Mesendoderm (in vitro differentiated cells): ENCODE data around the gene GRB2.
A peak's percentile ranks its signal among the peaks of the same experiment; 100 is the strongest.

Experiments
- DNase-seq: peaks from one replicate; pipeline ENCODE4 v3.0.0; 2013
- H2AK5ac ChIP-seq: 2 replicates; pipeline ENCODE4 v1.6.1; 2013; ENCODE audit warnings: low read length, inconsistent platforms
- H2BK120ac ChIP-seq: 2 replicates; pipeline ENCODE4 v1.6.1; 2013; ENCODE audit warnings: low read depth, mild to moderate bottlenecking, low read length, moderate library complexity, mixed read lengths
- H2BK15ac ChIP-seq: replicated peaks from 2 replicates; pipeline ENCODE4 v1.6.1; 2013; ENCODE audit warnings: low read depth, mild to moderate bottlenecking, moderate library complexity
- H2BK5ac ChIP-seq: 2 replicates; pipeline ENCODE4 v1.6.1; 2013; ENCODE audit warnings: low read length, inconsistent platforms
- H3K18ac ChIP-seq: 2 replicates; pipeline ENCODE4 v1.6.1; 2013; ENCODE audit warnings: mild to moderate bottlenecking, low read length, mixed read lengths
- H3K23ac ChIP-seq: one replicate; pipeline ENCODE4 v1.6.1; 2013; ENCODE audit warnings: low read length
- H3K27ac ChIP-seq: 2 replicates; pipeline ENCODE4 v1.5.1; 2013; ENCODE audit warnings: low read depth, mild to moderate bottlenecking, inconsistent platforms, low read length, moderate library complexity
- H3K27me3 ChIP-seq: 2 replicates; pipeline ENCODE4 v1.6.1; 2013; ENCODE audit warnings: low read length, control low read depth, mild to moderate bottlenecking, inconsistent platforms; ENCODE audit not compliant: insufficient read depth, poor library complexity
- H3K36me3 ChIP-seq: 2 replicates; pipeline ENCODE4 v1.6.1; 2013; ENCODE audit warnings: low read length, inconsistent platforms; ENCODE audit not compliant: control insufficient read depth, insufficient read depth
- H3K4ac ChIP-seq: one replicate; pipeline ENCODE4 v1.6.1; 2013; ENCODE audit warnings: low read depth, mild to moderate bottlenecking, low read length, moderate library complexity
- H3K4me1 ChIP-seq: 2 replicates; pipeline ENCODE4 v1.6.1; 2013; ENCODE audit warnings: low read depth, low read length, inconsistent platforms; ENCODE audit not compliant: control insufficient read depth
- H3K4me2 ChIP-seq: 2 replicates; pipeline ENCODE4 v1.6.1; 2013; ENCODE audit warnings: low read length
- H3K4me3 ChIP-seq: 2 replicates; pipeline ENCODE4 v1.5.1; 2013; ENCODE audit warnings: mild to moderate bottlenecking, low read length
- H3K56ac ChIP-seq: one replicate; pipeline ENCODE4 v1.6.1; 2013; ENCODE audit warnings: low read length
- H3K79me1 ChIP-seq: 2 replicates; pipeline ENCODE4 v1.6.1; 2013; ENCODE audit warnings: low read length, inconsistent platforms
- H3K79me2 ChIP-seq: 2 replicates; pipeline ENCODE4 v1.6.1; 2013; ENCODE audit warnings: mild to moderate bottlenecking, low read length; ENCODE audit not compliant: control insufficient read depth, insufficient read depth
- H3K9ac ChIP-seq: 2 replicates; pipeline ENCODE4 v1.6.1; 2013; ENCODE audit warnings: low read length, inconsistent platforms
- H4K5ac ChIP-seq: one replicate; pipeline ENCODE4 v1.6.1; 2013; ENCODE audit warnings: low read length
- H4K8ac ChIP-seq: one replicate; pipeline ENCODE4 v1.6.1; 2013; ENCODE audit warnings: low read depth, mild to moderate bottlenecking, control low read depth, low read length, moderate library complexity
- WGBS: extraction: QIAGEN DNeasy Blood & Tissue Kit; methylation state at CpG from one replicate; pipeline ENCODE4 v1.1.7; 2013; ENCODE audit warnings: low lambda C conversion rate, missing lambda C conversion rate; ENCODE audit not compliant: insufficient coverage; ENCODE audit errors: extremely low coverage; 5-methylcytosine and 5-hydroxymethylcytosine counted together

The GRB2 gene

GRCh38 chr17:75331671-75332070 lies 73.8 kb downstream of the GRB2 start:
- no peak overlapping the region for H3K4ac ChIP-seq
- no peak overlapping the region for H4K8ac ChIP-seq
- H3K4me2 ChIP-seq: no peak overlapping the region
- H3K18ac ChIP-seq: no peak overlapping the region
- no peak overlapping the region for H2BK120ac ChIP-seq
- no peak overlapping the region for H2AK5ac ChIP-seq
- H3K79me1 ChIP-seq: peaks cover 12% of the 10 kb centered on the region
- H4K5ac ChIP-seq: no peak overlapping the region
- H3K23ac ChIP-seq: no peak overlapping the region
- no peak overlapping the region for H3K9ac ChIP-seq
- no peak overlapping the region for H3K56ac ChIP-seq
- H3K36me3 ChIP-seq: peaks cover 2% of the 10 kb centered on the region
- no peak overlapping the region for H2BK5ac ChIP-seq
- no peak overlapping the region for H3K27ac ChIP-seq
- no peak for DNase-seq
- H3K79me2 ChIP-seq: peaks cover 12% of the 10 kb centered on the region
- H2BK15ac ChIP-seq: no peak overlapping the region
- WGBS: no CpG with 5 or more reads among the region's 6 CpGs
- no peak overlapping the region for H3K4me3 ChIP-seq
- peaks cover 5% of the 10 kb centered on the region for H3K4me1 ChIP-seq
- H3K27me3 ChIP-seq: no peaks in the 10 kb centered on the region

DNA sequence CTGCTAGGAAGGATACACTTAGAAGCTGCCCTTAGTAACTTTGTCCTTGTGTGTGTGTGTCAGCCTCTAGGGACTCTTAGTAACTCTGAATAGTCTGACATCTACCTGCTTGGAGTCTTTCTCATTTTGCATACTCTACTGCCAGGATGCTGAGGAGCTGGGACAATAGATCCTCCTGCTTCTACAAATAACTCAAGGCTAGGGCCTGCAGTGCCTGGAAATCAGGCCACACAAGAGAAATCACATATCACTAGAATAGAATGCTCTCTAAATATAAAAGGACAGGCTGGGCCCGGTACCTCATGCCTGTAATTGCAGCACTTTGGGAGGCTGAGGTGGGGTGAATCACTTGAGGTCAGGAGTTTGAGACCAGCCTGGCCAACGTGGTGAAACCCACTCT lies 77.7 kb downstream of the GRB2 start:
- DNase-seq: no peak
- Histone ChIP-seq H3K79me1 (peaks cover 5% of the 10 kb centered on the region), H3K27ac (no peak overlapping the region), H3K9ac (no peak overlapping the region), H4K5ac (no peak overlapping the region), H4K8ac (no peak overlapping the region), H2BK15ac (no peak overlapping the region), H3K23ac (no peak overlapping the region), H3K56ac (no peak overlapping the region), H3K36me3 (peaks cover 3% of the 10 kb centered on the region), H2BK120ac (no peak overlapping the region), H2AK5ac (no peak overlapping the region), H3K79me2 (peaks cover 3% of the 10 kb centered on the region), H3K4me3 (no peak overlapping the region), H2BK5ac (no peak overlapping the region), H3K27me3 (no peaks in the 10 kb centered on the region), H3K4me2 (no peak overlapping the region), H3K4ac (no peak overlapping the region), H3K4me1 (peaks cover 3% of the 10 kb centered on the region), H3K18ac (no peak overlapping the region)
- no CpG with 5 or more reads among the region's 2 CpGs for WGBS

- Histone ChIP-seq H3K27ac (no peak overlapping the region), H3K9ac (peak overlapping the region; percentile 51), H3K36me3 (peaks cover 6% of the 10 kb centered on the region), H3K27me3 (no peaks in the 10 kb centered on the region), H2BK120ac (no peak overlapping the region), H4K5ac (no peak overlapping the region), H3K4me1 (peaks cover 3% of the 10 kb centered on the region), H3K79me2 (peaks cover 3% of the 10 kb centered on the region), H3K23ac (peak overlapping the region; percentile 4), H3K18ac (no peak overlapping the region), H3K4me2 (no peak overlapping the region), H3K79me1 (peaks cover 5% of the 10 kb centered on the region), H2BK5ac (peak overlapping the region; percentile 50), H2BK15ac (no peak overlapping the region), H3K4me3 (no peak overlapping the region), H3K56ac (peak overlapping the region; percentile 31), H4K8ac (no peak overlapping the region), H2AK5ac (no peak overlapping the region), H3K4ac (no peak overlapping the region)
- DNase-seq: peak; percentile 51
- no CpG with 5 or more reads among the region's 5 CpGs for WGBS
Observed at GRCh38 chr17:75326226-75326848, 79.1 kb downstream of the GRB2 start.

DNA sequence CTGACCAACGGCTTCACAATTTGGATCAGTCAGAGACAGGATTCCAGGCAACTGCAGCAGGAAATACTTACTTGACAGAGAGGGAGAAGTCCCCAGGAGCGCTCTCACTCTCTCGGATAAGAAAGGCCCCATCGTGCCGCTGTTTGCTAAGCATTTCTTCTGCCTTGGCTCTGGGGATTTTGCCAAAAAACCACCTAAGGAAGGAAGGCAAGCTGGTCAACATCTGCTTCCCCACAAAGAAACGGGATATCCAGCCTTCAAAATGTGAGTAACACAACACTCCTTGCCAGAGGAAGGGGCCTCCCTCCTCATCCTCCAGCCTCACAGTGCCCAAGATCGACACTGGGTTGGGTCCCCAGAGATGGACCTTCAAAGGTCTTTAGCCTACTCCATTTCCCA lies 79.7 kb downstream of the GRB2 start:
- Histone ChIP-seq H3K79me2 (peaks cover 2% of the 10 kb centered on the region), H3K18ac (no peak overlapping the region), H4K8ac (no peak overlapping the region), H2BK15ac (no peak overlapping the region), H3K36me3 (peaks cover 5% of the 10 kb centered on the region), H3K4me1 (peaks cover 3% of the 10 kb centered on the region), H2BK120ac (no peak overlapping the region), H3K4me3 (no peak overlapping the region), H2AK5ac (no peak overlapping the region), H3K9ac (no peak overlapping the region), H3K4ac (no peak overlapping the region), H2BK5ac (no peak overlapping the region), H3K27me3 (no peaks in the 10 kb centered on the region), H4K5ac (no peak overlapping the region), H3K27ac (no peak overlapping the region), H3K4me2 (no peak overlapping the region), H3K79me1 (peaks cover 3% of the 10 kb centered on the region), H3K23ac (no peak overlapping the region), H3K56ac (no peak overlapping the region)
- WGBS: no CpG with 5 or more reads among the region's 7 CpGs
- DNase-seq: no peak

DNA sequence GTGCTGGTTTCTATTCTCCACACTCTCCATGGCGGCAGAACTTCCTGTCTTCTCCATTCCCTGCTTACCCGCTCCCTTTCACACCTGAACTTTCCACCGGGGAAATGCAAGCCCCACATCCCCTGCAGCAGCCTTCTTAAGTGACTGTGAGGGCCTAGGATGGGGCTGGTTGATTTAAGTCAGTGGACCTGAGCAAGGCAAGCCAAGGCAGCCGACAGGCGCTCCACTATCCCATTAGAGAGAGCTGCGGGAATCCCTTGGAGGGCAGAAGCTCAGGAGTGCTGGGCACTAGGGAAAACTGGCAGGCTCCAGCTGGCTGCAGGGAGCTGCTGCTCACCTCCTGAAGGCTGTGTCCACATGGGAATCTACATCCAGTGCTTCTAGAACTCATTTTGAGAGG lies 80.1 kb downstream of the GRB2 start:
- Histone ChIP-seq H3K36me3 (peaks cover 5% of the 10 kb centered on the region), H3K18ac (no peak overlapping the region), H2BK15ac (no peak overlapping the region), H2BK120ac (no peak overlapping the region), H3K4ac (no peak overlapping the region), H3K79me2 (no peaks in the 10 kb centered on the region), H3K4me3 (no peak overlapping the region), H4K5ac (no peak overlapping the region), H4K8ac (no peak overlapping the region), H3K4me1 (peaks cover 3% of the 10 kb centered on the region), H3K4me2 (no peak overlapping the region), H3K27ac (no peak overlapping the region), H3K9ac (no peak overlapping the region), H3K79me1 (peaks cover 1% of the 10 kb centered on the region), H3K23ac (no peak overlapping the region), H2AK5ac (no peak overlapping the region), H3K56ac (no peak overlapping the region), H2BK5ac (no peak overlapping the region), H3K27me3 (no peaks in the 10 kb centered on the region)
- no CpG with 5 or more reads among the region's 6 CpGs for WGBS
- no peak for DNase-seq

DNA sequence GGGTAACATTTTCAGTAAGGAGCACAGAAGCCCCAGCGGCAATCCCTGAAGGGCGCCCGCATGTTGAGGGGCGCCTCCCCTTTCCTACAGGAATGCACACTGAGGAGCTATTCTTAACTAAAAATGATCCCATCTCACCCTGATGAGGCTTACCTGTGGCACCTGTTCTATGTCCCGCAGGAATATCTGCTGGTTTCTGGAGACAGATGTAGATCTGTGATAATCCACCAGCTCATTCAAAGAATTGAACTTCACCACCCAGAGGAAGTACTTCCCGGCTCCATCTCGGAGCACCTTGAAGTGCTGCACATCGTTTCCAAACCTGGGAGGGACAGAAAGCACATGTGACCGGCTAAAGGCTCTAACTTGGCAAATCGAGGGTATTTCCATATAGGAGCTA lies 84.0 kb downstream of the GRB2 start:
- Histone ChIP-seq H3K79me1 (peaks cover under 1% of the 10 kb centered on the region), H3K56ac (no peak overlapping the region), H3K27me3 (no peaks in the 10 kb centered on the region), H3K4me3 (no peak overlapping the region), H2AK5ac (no peak overlapping the region), H4K5ac (no peak overlapping the region), H3K36me3 (peaks cover 5% of the 10 kb centered on the region), H3K79me2 (no peaks in the 10 kb centered on the region), H3K4me2 (no peak overlapping the region), H2BK5ac (no peak overlapping the region), H3K4ac (no peak overlapping the region), H3K4me1 (peaks cover 2% of the 10 kb centered on the region), H3K23ac (no peak overlapping the region), H3K18ac (no peak overlapping the region), H3K9ac (no peak overlapping the region), H2BK15ac (no peak overlapping the region), H4K8ac (no peak overlapping the region), H3K27ac (no peak overlapping the region), H2BK120ac (no peak overlapping the region)
- WGBS: no CpG with 5 or more reads among the region's 10 CpGs
- DNase-seq: no peak
